Tibial nerve (tissue), 4 donors: Measurements from ENCODE around the gene SORCS2. TPM values are rescaled to one million over a fixed set of nuclear protein-coding genes. Genes with fewer than 3 reads are reported as not detected.

ENCODE experiments used
- DNase-seq, 2 donors: peaks; one replicate each; pipeline ENCODE4 v3.0.0-alpha.2; 2019; ENCODE audit warnings: low spot score in 2 of 2
- H3K27ac ChIP-seq, 4 donors: fragments of 200-600 bp; sonication (generic) in 3 of 4; one replicate each; pipeline ENCODE4 v1.5.1; 2017 to 2019; ENCODE audit warnings: mild to moderate bottlenecking in 1 of 4
- H3K27me3 ChIP-seq, 2 donors: fragments of 200-600 bp; sonication (generic) in 1 of 2; one replicate each; pipeline versions ENCODE4 v1.5.1 to v1.6.0; 2017 to 2019
- H3K36me3 ChIP-seq, 3 donors: fragments of 200-600 bp; sonication (generic); one replicate each; pipeline ENCODE4 v1.5.1; 2018 to 2019
- H3K4me1 ChIP-seq, 4 donors: fragments of 200-600 bp; sonication (generic) in 3 of 4; one replicate each; pipeline ENCODE4 v1.5.1; 2017 to 2019
- H3K4me3 ChIP-seq, 4 donors: fragments of 200-600 bp; sonication (generic) in 3 of 4; one replicate each; pipeline ENCODE4 v1.5.1; 2017 to 2019; ENCODE audit warnings: mild to moderate bottlenecking in 1 of 4, moderate library complexity in 1 of 4
- H3K9me3 ChIP-seq, 4 donors: fragments of 200-600 bp; sonication (generic) in 3 of 4; one replicate each; pipeline ENCODE4 v1.5.1; 2017 to 2019
- CTCF ChIP-seq, 5 experiments: fragments of 200-600 bp in 3 of 5; fragments of 450-650 bp in 2 of 5; sonication (generic) in 3 of 5; IDR thresholded peaks; one replicate each; pipeline ENCODE4 v1.5.1; 2016 to 2019; ENCODE audit warnings: antibody characterized with exemption in 5 of 5, mild to moderate bottlenecking in 3 of 5, moderate library complexity in 2 of 5
- EP300 ChIP-seq, 2 donors: sonication (generic); formaldehyde crosslinking; IDR thresholded peaks; one replicate each; pipeline ENCODE4 v1.6.1; 2017; ENCODE audit warnings: antibody characterized with exemption in 2 of 2, mild to moderate bottlenecking in 1 of 2
- POLR2A ChIP-seq, 2 donors: fragments of 450-650 bp; IDR thresholded peaks; one replicate each; pipeline ENCODE4 v1.6.1; 2017; ENCODE audit warnings: antibody characterized with exemption in 2 of 2, mild to moderate bottlenecking in 2 of 2, moderate library complexity in 2 of 2
- WGBS, 2 donors: methylation state at CpG; one replicate each; pipeline ENCODE4 v1.1.5; 2018; 5-methylcytosine and 5-hydroxymethylcytosine counted together
- total RNA-seq, 4 donors: library from RNA; depleted of rRNA; stranded (reverse); fragments of >200 nt; gene quantifications; one replicate each; pipeline ENCODE4 v1.1.0, GENCODE V29; 2016

The SORCS2 gene
- total RNA-seq, 4 donors from 2014 or later = 15.6 to 48.9 (median 38.3) TPM

GRCh38 chr4:7762376-7763030, 570.2 kb downstream of the SORCS2 start:
- DNase-seq = no peak
- no peak overlapping the region for H3K4me3 ChIP-seq
- peak overlapping the region in 2 of 4 donors; percentile 18 to 47 for H3K27ac ChIP-seq
- H3K9me3 ChIP-seq = no peaks in the 10 kb centered on the region
- TF ChIP-seq CTCF (IDR thresholded peaks at IDR 0.05) = no peak
- TF ChIP-seq POLR2A (IDR thresholded peaks at IDR 0.05) = no peak
- no peak for TF ChIP-seq EP300 (IDR thresholded peaks at IDR 0.05)
- peaks cover 0 to 8% (median 2%) of the 10 kb centered on the region in 4 donors for H3K4me1 ChIP-seq
- no peaks in the 10 kb centered on the region for H3K27me3 ChIP-seq
- peaks cover 0 to 60% (median 0%) of the 10 kb centered on the region in 3 donors for H3K36me3 ChIP-seq
- WGBS, 2 donors = 74 to 80% methylated on average over 14 of the region's 15 CpGs

GRCh38 chr4:7763106-7763505, 570.8 kb downstream of the SORCS2 start:
- H3K36me3 ChIP-seq = peaks cover 0 to 66% (median 0%) of the 10 kb centered on the region in 3 donors
- TF ChIP-seq EP300 (IDR thresholded peaks at IDR 0.05) = no peak

GRCh38 chr4:7763788-7764187, 571.5 kb downstream of the SORCS2 start:
- H3K4me1 ChIP-seq = no peaks in the 10 kb centered on the region
- peaks cover 0 to 73% (median 0%) of the 10 kb centered on the region in 3 donors for H3K36me3 ChIP-seq
- no peak overlapping the region for H3K27ac ChIP-seq
- no peak overlapping the region for H3K4me3 ChIP-seq
- 83% methylated on average over 10 of the region's 10 CpGs for WGBS, 2 donors
- no peaks in the 10 kb centered on the region for H3K27me3 ChIP-seq
- DNase-seq = no peak
- no peaks in the 10 kb centered on the region for H3K9me3 ChIP-seq
- TF ChIP-seq POLR2A (IDR thresholded peaks at IDR 0.05) = no peak
- no peak for TF ChIP-seq EP300 (IDR thresholded peaks at IDR 0.05)
- TF ChIP-seq CTCF (IDR thresholded peaks at IDR 0.05) = no peak

More at GRCh38 chr4:7763106-7763505, 570.8 kb downstream of the SORCS2 start:
- H3K9me3 ChIP-seq = no peaks in the 10 kb centered on the region
- no peak overlapping the region for H3K4me3 ChIP-seq
- 87 to 91% methylated on average over 16 of the region's 16 CpGs for WGBS, 2 donors
- H3K27me3 ChIP-seq = no peaks in the 10 kb centered on the region
- no peak overlapping the region for H3K27ac ChIP-seq
- DNase-seq = no peak
- peaks cover 0 to 2% (median 0%) of the 10 kb centered on the region in 4 donors for H3K4me1 ChIP-seq

GRCh38 chr4:7764466-7764865, 572.1 kb downstream of the SORCS2 start:
- 91 to 92% methylated on average over 5 of the region's 5 CpGs for WGBS, 2 donors
- Histone ChIP-seq H3K27ac (no peak overlapping the region), H3K9me3 (no peaks in the 10 kb centered on the region), H3K27me3 (no peaks in the 10 kb centered on the region), H3K4me3 (no peak overlapping the region), H3K36me3 (peaks cover 0 to 80% (median 0%) of the 10 kb centered on the region in 3 donors), H3K4me1 (no peaks in the 10 kb centered on the region)
- no peak for TF ChIP-seq POLR2A (IDR thresholded peaks at IDR 0.05)
- no peak for TF ChIP-seq CTCF (IDR thresholded peaks at IDR 0.05)
- TF ChIP-seq EP300 (IDR thresholded peaks at IDR 0.05) = no peak
- DNase-seq = no peak

- Histone ChIP-seq H3K27ac (no peak overlapping the region), H3K36me3 (peaks cover 0 to 85% (median 0%) of the 10 kb centered on the region in 3 donors), H3K9me3 (no peaks in the 10 kb centered on the region), H3K4me3 (no peak overlapping the region), H3K27me3 (no peaks in the 10 kb centered on the region), H3K4me1 (no peaks in the 10 kb centered on the region)
- no peak for TF ChIP-seq POLR2A (IDR thresholded peaks at IDR 0.05)
- no peak for TF ChIP-seq EP300 (IDR thresholded peaks at IDR 0.05)
- TF ChIP-seq CTCF (IDR thresholded peaks at IDR 0.05) = no peak
- DNase-seq = no peak
- WGBS, 2 donors = 59 to 73% methylated on average over 12 of the region's 12 CpGs
Measured at GRCh38 chr4:7765666-7766065, 573.3 kb downstream of the SORCS2 start.
